SH-SY5Y (cell line): ENCODE data around the gene EXOC6B.

Experiments used
- GATA2 ChIP-seq: IDR thresholded peaks from 2 replicates; pipeline ENCODE4 v1.6.1; 2011; ENCODE audit warnings: mild to moderate bottlenecking, low read depth, low read length
- GATA3 ChIP-seq: IDR thresholded peaks from 2 replicates; pipeline ENCODE4 v1.6.1; 2011; ENCODE audit warnings: low read depth, mild to moderate bottlenecking, low read length, moderate library complexity

The EXOC6B gene

DNA sequence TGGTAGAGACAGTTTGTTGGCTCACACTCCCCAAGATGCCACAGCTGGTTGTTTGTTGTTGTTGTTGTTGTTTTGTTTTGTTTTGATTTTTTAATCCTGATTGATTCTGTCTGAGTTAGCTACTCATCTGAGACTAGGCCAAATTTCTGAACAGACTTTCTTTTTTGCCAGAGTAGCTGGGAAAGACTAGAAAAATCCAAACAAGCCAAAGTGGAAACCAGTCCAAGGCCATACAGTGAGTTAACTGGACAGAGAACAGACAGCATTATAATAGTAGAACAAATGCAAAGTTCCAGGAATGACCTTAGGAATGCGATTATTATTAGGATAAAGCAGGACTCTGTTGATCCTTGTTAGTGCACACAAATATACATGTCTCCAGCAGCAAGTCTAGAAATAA lies 634.4 kb downstream of the EXOC6B start:
- TF ChIP-seq GATA3 (no peak), GATA2 (no peak)

DNA sequence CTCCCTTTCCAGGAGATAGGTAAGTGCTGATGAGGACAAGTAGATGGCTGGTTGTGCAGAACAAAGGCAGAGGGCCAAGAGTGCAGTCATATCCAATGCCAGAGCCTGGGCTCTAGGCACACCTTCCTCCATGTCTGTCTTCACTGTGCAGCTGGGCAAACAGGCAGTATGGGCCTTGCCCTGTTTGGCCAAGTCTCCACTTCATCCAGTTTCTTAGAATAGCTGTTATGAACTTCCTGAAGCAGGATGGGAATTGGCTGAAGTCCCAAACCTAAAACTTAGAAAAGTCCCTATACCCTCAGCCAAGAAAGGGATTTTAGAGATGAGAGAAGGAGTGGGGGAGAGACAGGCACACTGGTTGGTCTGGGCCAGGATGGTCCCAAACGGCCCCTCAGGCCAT lies 640.6 kb downstream of the EXOC6B start:
- TF ChIP-seq GATA2 (no peak), GATA3 (no peak)

DNA sequence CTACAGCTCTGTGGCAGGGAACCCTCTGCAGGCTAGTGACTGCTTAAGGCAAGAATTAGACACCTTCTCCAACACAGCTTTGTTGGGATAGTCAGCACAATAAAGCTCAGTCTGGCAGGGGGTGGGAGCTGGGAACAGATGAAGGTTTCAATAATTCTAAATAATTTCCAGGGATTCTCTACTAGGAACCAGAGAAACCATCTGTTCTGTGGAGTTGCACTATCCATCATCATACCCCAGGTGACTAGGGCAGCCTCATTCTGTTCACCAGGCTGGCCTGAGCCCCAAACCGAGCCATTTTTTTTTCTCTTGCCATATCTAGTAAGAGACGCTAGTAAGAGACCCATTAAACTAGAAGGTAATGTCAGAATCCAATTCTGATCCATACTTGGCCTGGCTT lies 642.4 kb downstream of the EXOC6B start:
- TF ChIP-seq GATA3 (no peak), GATA2 (no peak)

DNA sequence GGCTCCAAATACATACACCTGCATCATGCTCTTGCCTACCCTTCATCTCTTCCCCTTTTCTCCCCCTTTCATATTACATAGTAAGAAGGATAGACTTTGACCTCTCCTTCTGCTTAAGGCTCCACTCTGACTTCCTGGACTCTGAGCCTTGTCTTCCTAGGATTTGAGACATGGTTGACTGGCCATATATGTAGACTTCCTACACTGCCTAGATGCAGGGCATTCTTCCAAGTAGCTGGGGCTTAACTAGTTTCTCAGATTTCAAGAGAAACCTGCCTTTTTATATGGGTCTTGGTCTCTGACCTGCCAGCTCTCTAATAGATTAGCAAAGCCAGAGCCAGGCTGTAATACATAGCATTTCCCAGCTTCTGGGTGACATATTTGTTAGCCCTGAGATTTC lies 642.8 kb downstream of the EXOC6B start:
- TF ChIP-seq GATA3 (no peak), GATA2 (no peak)

DNA sequence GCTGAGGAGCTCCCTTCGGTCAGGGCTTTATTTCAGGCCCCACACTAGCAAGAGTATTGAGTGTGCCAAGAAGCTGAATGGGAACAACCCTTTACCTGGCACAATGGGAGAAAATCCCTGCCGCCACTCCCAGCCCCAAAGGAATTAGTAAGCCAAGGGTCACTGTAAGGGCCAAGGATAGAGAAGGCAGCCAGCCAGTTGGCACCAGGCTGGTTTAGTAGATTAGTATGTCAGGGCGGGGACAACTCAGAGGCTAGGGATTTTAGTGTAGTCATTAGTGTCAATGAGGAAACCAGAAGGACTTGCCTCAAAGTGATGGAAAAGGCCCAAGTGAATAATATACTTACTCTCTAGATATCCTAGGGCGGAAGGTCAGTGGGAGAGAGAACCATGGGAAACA lies 643.3 kb downstream of the EXOC6B start:
- no peak for TF ChIP-seq GATA3
- no peak for TF ChIP-seq GATA2

DNA sequence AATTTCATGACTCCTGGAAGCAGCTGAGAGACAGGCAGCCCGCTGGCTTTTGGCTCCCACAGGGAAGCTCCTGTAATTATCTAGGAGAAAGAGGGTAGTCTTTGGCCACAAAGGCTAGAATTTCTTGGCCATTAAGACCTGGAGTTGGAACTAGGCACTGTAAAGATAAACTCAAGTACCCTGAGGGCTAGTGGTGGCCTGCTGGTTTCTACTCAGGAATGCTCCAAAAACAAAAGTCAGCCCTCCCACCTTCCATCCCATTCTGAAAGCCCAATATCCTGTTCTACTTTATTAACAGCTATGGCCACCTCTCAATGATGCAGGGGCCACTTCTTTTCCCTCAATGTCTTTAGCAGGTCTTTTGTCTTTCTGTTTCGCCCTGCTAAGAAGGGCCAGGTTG lies 644.2 kb downstream of the EXOC6B start:
- no peak for TF ChIP-seq GATA2
- TF ChIP-seq GATA3, result no peak

DNA sequence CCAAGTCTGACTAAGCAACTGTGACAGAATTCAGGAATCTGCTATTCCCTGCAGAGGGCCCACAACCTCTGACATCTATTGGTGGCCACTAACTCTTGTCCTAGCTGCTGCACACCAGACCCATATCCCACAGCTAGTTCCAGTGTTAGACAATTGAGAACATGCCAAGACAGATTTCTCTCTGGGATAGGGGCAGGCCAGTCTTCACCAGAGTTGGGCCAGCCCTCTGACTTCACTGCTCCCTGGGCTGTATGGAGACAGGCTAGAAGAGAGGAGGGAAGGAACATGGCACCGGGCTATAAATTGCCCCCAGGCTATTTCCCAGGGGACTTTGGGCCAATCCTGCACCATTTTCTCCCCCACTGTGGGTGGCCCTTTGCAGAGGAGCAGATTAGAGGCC lies 645.5 kb downstream of the EXOC6B start:
- TF ChIP-seq GATA3, result no peak
- TF ChIP-seq GATA2, result no peak

DNA sequence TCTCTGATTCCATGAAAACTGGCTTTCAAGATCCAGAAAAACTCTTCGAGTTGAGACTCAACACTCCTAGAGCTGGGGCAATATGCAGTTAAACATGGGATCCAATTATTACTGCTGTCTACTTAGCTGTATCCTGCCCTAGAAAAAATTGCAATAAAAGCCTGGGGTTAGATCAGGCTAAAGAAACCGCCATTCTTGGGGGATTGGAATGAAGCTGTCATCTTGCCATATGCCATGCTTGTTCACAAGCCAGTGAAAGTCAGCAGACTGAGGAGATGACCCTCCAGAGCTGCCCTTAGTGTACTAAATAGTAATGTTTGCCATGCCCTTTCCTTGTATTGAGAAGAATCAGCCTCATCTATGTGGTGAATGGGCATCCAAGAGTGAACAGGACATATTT lies 647.3 kb downstream of the EXOC6B start:
- no peak for TF ChIP-seq GATA3
- no peak for TF ChIP-seq GATA2

DNA sequence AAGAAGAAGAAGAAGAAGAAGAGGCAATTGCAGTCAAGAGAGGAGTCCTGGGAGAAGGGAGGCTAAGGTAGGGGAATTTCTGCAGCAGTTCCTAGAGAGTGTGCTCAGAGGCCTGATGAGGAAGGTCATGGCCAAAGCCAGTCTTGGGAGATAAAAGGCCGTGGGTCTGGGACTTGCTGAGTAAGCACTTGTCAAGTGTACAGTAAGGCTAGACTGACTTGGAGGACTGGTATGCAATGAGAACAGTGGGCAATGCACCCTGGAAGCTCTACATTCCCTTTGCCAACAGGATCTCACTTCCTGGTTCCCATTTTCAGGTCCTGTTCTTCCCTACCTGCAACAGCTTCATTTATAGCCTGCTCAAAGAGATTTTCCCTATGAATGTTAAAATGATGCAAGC lies 649.6 kb downstream of the EXOC6B start:
- TF ChIP-seq GATA2, result no peak
- TF ChIP-seq GATA3, result no peak

DNA sequence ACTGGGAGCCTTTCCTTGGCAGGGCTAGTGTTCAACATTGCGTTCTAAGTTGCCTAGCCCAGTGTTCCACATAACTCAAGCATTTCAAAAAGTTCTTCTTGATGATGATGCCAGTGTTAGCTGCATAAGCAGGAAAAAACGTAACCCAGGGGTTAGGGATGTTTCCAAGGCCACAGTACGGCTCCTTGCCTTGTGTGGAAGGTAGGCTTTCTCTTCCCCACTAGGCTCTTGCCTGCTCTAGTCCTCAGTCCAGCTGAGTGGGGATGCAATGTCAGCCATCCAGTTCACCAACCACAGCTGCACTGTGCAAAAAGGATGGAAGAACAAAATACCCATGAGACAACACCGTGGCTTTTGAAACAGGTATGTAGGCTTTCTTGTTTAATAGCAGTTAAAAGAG lies 650.2 kb downstream of the EXOC6B start:
- TF ChIP-seq GATA3, result no peak
- TF ChIP-seq GATA2, result no peak

DNA sequence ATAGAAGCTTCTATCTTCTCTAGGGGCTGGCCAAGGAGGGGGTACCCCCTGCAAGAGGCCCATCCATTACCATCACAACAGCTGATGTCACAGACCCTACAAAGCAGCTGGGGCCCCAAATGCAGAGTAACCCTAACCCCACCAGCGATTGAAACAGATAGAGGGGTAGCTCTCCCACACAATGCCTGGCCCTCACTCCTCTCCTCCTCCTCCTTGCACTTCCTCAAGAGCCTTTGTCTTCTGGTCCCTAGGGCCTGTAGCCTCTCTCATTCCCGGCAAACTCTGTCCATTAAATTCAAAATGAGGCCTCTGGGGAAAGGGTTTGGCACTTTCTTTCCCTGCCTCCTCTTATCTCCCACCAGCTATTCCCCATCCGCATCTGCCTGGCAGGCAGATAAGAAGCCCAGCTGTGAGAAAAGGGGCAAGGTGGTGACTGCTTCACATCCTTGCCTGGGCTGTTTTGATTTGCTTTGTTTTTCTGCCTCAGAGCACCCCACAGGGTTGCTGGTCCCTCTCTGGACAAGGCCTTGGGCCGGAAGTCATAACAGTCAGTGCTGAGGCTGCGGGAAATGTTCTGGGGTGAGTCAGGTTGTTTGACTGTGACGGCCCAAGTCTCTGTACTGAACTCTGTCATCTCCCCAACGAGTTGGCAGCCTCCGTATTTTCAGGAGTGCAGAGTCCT lies 652.1 kb downstream of the EXOC6B start:
- TF ChIP-seq GATA2 (peak; percentile 60; the same call in 1 of the 2 replicates), GATA3 (no peak)

DNA sequence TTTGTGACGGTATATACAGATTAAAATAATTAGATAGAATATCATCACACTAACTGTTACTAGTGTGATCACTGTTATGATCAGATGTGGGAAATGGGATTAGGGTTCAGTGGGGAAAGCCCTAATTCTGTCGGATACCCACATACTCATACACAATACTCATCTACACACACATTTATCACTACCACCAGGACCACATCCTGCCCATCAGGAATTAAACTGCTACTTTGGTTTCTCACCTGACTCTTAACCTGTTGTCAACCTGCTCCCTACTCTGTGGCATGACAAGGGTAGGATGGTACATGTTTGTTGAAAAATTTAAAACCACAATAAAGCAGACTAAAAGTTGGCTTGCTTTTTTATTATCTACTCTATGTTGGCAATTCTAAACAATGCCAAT lies 653.4 kb downstream of the EXOC6B start:
- TF ChIP-seq GATA3 (no peak), GATA2 (no peak)

DNA sequence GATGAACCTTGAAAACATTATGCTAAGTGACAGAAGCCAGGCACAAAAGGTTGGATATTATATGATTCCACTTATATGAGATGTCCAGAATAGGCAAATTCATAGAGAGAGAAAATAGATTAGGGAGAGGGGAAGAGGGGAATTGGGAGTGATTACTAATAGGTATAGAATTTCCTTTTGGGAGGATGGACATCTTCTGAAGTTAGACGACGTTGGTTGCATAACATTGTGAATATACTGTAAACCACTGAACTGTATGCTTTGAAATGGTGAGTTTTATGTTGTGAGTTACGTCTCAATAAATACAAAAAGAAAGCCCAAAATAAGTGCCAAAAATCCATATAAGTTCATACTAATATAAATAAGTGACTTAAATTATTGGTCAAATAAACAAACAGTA lies 659.6 kb downstream of the EXOC6B start:
- no peak for TF ChIP-seq GATA2
- TF ChIP-seq GATA3, result no peak

DNA sequence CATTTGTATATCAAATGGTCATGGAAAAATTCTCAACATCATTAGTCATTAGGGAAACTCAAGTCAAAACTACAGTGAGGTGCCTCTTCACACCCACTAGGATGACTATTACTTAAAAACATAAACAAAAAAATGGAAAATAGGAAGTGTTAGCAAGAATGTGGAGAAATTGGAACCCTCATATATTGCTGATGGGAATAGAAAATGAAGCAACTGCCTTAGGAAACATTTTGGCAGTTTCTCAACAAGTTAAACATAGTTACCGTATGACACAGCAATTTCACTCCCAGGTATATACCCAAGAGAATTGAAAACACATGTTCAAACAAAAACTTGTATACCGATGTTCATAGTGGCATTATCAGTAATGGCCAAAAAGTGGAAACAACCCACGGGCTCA lies 660.0 kb downstream of the EXOC6B start:
- TF ChIP-seq GATA2 (no peak), GATA3 (no peak)

DNA sequence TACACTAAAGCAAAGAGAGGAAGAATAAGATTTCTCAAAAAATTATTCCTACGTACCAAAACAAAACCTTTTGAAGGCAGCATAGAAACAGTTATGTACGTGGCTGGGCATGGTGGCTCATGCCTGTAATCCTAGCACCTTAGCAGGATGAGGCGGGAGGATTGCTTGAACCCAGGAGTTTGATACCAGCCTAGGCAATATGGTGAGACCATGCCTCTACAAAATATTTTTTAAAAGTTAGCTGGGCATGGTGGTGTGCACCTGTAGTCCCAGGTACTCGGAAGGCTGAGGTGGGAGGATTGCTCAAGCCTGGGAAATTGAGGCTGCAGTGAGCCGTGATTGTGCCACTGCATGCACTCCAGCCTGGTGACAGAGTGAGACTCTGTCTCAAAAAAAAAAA lies 663.3 kb downstream of the EXOC6B start:
- no peak for TF ChIP-seq GATA2
- no peak for TF ChIP-seq GATA3
